Choroid plexus epithelial cell (primary cell): Measurements from ENCODE around the gene RUSF1.
A peak's percentile ranks its signal among the peaks of the same experiment; 100 is the strongest.

Source experiments
- DNase-seq: peaks from one replicate; pipeline ENCODE4 v3.0.0-alpha.2; 2010; ENCODE audit warnings: low read depth
- H3K4me3 ChIP-seq: 2 replicates; pipeline ENCODE4 v1.5.1; 2011; ENCODE audit warnings: low read depth, mild to moderate bottlenecking, control low read depth, low read length, moderate library complexity
- TF ChIP-seq, protein P1 (sequence below): conservative IDR thresholded peaks from 2 replicates; pipeline ENCODE4 v1.5.1; 2011; ENCODE audit warnings: low read depth, mild to moderate bottlenecking, control low read depth, inconsistent platforms, low read length, moderate library complexity

The RUSF1 gene

DNA sequence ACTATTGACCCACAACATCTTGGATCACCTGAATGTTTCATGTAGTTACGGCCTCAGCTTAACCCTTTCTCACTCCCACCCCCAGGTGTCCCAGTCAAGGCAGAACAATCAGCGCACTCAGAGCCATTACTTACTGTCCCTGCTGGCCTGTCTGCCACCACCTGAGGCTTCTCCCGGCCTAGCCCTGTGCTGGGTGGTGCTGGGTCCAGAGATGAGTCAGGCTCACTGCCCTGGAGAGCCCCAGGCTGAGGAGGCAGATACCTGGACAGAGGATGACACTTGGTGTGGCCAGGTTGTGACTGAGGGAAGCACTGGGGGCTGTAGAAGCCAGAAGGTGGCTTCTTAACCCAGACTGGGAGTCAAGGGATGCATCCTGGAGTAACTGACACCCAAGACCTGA is 29.2 kb downstream of the RUSF1 start:
- DNase-seq, result no peak
- TF ChIP-seq, protein P1, sequence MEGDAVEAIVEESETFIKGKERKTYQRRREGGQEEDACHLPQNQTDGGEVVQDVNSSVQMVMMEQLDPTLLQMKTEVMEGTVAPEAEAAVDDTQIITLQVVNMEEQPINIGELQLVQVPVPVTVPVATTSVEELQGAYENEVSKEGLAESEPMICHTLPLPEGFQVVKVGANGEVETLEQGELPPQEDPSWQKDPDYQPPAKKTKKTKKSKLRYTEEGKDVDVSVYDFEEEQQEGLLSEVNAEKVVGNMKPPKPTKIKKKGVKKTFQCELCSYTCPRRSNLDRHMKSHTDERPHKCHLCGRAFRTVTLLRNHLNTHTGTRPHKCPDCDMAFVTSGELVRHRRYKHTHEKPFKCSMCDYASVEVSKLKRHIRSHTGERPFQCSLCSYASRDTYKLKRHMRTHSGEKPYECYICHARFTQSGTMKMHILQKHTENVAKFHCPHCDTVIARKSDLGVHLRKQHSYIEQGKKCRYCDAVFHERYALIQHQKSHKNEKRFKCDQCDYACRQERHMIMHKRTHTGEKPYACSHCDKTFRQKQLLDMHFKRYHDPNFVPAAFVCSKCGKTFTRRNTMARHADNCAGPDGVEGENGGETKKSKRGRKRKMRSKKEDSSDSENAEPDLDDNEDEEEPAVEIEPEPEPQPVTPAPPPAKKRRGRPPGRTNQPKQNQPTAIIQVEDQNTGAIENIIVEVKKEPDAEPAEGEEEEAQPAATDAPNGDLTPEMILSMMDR, result no peak

DNA sequence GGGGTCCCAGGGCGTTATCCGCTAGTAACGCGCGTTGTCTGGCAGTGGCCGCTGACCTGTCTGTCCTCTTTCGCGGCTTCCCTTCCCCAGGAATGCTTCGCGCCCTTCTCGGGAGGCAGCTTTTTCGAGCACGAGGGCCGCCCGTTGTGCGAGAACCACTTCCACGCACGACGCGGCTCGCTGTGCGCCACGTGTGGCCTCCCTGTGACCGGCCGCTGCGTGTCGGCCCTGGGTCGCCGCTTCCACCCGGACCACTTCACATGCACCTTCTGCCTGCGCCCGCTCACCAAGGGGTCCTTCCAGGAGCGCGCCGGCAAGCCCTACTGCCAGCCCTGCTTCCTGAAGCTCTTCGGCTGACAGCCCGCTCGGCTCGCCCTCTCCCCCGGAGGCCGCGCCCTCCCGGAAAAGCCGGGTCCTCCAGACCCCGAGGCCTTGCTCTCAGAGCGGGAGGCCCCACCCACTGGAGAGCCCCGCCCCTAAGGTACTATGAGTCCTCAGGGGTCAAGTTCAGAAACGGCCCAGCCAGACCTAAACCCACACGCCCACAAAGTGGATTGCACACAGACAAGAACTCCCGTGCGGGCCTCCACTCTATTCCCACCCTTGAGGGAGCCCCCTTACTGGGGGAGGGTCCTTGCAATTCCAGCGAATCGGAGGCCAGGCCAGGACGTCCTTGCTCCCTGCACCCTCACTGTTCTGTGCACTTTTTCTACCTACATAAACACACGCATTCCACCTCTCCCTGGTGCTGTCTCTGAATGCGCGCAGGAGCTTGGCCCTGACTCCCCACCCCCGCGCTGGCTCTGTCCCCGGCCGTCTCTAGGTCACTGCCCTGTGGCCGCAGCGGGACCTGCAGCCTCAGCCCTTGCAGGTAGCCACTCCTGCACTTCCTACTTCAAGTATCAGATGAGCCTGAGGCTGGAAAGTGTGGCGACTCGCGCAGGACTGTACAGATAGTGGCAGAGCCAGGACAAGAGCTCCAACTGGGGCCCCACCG is 30.7 kb downstream of the RUSF1 start:
- H3K4me3 ChIP-seq, result no peak overlapping the region
- DNase-seq, result no peak
- TF ChIP-seq, protein P1, result no peak

More for the DNA sequence above, 29.2 kb downstream of the RUSF1 start:
- no peak overlapping the region for H3K4me3 ChIP-seq

DNA sequence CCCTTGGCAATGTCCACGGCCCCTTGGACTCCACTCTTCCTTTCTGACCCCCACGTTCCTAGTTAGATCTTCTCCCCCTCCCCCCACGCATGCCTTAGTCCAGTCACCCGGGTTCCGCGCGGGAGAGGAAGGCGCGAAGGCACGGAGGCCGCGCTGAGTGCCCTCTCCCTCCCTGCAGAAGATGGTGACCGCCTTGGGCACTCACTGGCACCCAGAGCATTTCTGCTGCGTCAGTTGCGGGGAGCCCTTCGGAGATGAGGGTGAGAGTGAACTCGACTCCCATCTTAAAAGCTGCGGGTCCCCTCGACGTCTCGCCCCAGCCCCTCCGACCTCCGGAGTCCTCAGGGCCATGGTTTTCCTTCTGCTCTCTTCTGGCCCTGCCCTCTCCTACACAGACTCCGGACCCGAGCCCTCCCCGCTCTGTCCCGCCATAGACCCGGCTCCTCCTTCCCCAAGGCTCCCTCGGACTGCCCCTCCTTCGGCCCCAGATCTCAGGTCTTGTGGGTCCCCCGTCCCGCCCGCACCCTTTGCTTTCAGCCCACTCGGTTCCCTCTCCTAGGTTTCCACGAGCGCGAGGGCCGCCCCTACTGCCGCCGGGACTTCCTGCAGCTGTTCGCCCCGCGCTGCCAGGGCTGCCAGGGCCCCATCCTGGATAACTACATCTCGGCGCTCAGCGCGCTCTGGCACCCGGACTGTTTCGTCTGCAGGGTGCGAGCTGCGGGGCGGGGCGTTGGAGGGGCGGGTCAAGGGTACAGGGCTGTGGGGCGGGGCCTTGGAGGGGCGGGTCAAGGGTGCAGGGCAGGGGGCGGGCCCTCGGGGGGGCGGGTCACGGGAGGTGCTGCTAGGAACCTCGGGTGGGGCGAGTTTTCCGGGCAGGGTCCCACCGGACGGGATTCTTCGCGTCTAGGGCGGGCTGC is 31.6 kb downstream of the RUSF1 start:
- no peak for DNase-seq
- TF ChIP-seq, protein P1, result no peak
- no peak overlapping the region for H3K4me3 ChIP-seq

DNA sequence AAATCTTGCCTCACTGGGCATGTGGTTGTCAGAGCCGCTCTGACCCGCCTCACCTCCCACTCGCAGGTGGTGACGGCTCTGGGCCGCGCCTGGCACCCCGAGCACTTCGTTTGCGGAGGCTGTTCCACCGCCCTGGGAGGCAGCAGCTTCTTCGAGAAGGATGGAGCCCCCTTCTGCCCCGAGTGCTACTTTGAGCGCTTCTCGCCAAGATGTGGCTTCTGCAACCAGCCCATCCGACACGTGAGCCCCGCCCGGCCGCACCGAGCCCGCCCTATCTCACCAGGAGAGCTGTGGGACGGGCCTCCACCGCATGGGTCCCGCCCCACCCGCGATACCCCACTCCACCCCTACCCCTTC is 32.3 kb downstream of the RUSF1 start:
- no peak overlapping the region for H3K4me3 ChIP-seq
- TF ChIP-seq, protein P1, result no peak
- no peak for DNase-seq

DNA sequence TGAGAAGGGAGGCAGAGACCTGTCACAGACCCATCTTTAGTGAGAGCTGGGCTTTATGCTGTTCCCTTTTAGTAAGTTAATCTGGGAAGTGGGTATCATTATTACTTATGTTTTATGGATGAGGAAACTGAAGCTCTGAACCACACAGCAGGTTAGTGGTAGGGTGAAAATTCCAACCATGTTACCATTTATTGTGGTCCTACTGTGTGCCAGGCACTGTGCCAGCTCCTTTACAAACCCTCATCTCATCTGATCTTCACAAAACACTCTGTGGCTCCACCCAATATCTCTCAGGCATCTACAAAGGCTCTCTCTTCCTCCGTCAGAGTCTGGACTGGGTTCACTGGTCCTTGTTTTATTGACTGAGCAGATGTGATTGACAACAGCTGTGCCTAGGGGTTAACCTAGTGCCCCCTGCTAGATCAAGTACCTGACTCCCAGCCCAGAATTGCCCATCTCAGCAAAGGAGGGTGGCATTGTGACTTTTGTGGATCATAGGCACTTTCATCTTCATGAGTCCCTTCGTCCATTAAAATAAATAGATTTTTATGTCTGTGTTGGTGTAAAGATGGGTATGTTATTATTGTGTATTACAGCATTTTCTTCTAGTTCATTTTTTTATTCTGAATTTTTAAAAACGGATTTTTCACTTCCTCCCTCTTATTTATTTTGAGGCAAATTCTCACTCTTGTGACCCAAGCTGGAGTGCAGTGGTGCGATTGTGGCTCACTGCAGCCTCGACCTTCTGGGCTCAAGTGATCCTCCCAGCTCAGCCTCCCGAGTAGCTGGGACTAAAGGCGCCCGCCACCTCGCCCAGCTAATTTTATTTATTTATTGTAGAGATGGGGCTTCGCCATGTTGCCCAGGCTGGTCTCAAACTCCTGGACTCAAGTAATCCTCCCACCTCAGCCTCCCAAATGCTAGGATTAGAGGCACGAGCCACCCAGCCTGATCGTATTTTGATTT is 33.1 kb downstream of the RUSF1 start:
- TF ChIP-seq, protein P1, result no peak
- no peak overlapping the region for H3K4me3 ChIP-seq
- DNase-seq, result no peak

DNA sequence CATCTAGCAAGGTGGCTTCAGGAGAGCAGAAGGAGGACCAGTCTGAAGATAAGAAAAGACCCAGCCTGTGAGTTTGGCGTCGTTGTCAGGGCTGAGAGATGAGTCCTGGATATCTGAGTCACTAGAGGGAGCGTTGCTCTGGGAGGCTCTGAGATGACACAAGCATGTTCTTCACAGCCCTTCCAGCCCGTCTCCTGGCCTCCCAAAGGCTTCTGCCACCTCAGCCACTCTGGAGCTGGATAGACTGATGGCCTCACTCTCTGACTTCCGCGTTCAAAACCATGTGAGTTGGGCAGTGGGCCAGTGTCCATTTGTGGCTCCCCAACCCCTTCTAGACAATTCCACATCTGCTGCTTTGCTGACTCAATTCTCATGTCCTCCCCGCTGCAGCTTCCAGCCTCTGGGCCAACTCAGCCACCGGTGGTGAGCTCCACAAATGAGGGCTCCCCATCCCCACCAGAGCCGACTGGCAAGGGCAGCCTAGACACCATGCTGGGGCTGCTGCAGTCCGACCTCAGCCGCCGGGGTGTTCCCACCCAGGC is 33.9 kb downstream of the RUSF1 start:
- no peak overlapping the region for H3K4me3 ChIP-seq
- DNase-seq, result peak; percentile 71
- TF ChIP-seq, protein P1, result peak; percentile 22
